WTC11 (cell line): ENCODE results near the gene MN1.

Experiments
- ATF3 ChIP-seq: sonication (generic); formaldehyde crosslinking; conservative IDR thresholded peaks from 2 replicates; pipeline ENCODE4 v1.8.1; 2022; ENCODE audit warnings: mild to moderate bottlenecking, missing genetic modification reagents
- CBFB ChIP-seq: sonication (generic); formaldehyde crosslinking; IDR thresholded peaks from 2 replicates; pipeline ENCODE4 v1.8.1; 2022; ENCODE audit warnings: mild to moderate bottlenecking, low read depth, missing genetic modification reagents
- CTCF ChIP-seq: fragments of 200-600 bp; IDR thresholded peaks from 2 replicates; pipeline ENCODE4 v1.8.0; 2022; ENCODE audit warnings: antibody characterized with exemption
- EMX1 ChIP-seq: fragments of 250-450 bp; sonication (Bioruptor Pico); IDR thresholded peaks from 2 replicates; pipeline ENCODE4 v1.8.0; 2021; ENCODE audit warnings: mild to moderate bottlenecking
- ESRRA ChIP-seq: sonication (generic); formaldehyde crosslinking; IDR thresholded peaks from 2 replicates; pipeline ENCODE4 v1.8.1; 2022; ENCODE audit warnings: mild to moderate bottlenecking, missing genetic modification reagents, borderline replicate concordance
- FOXP4 ChIP-seq: sonication (generic); formaldehyde crosslinking; IDR thresholded peaks from 2 replicates; pipeline ENCODE4 v1.8.0; 2022; ENCODE audit warnings: mild to moderate bottlenecking, missing genetic modification reagents
- MYBL2 ChIP-seq: sonication (generic); formaldehyde crosslinking; IDR thresholded peaks from 2 replicates; pipeline ENCODE4 v1.8.1; 2023; ENCODE audit warnings: mild to moderate bottlenecking, moderate library complexity, missing genetic modification reagents
- PRDM15 ChIP-seq: sonication (generic); formaldehyde crosslinking; IDR thresholded peaks from 2 replicates; pipeline ENCODE4 v1.8.0; 2022; ENCODE audit warnings: missing genetic modification reagents
- SMAD3 ChIP-seq: sonication (generic); formaldehyde crosslinking; IDR thresholded peaks from 2 replicates; pipeline ENCODE4 v1.8.0; 2022; ENCODE audit warnings: missing genetic modification reagents, mild to moderate bottlenecking, borderline replicate concordance
- TCF7 ChIP-seq: sonication (generic); formaldehyde crosslinking; IDR thresholded peaks from 2 replicates; pipeline ENCODE4 v1.8.0; 2022; ENCODE audit warnings: mild to moderate bottlenecking, low read depth, missing genetic modification reagents, moderate library complexity
- TEAD1 ChIP-seq: sonication (generic); formaldehyde crosslinking; IDR thresholded peaks from 2 replicates; pipeline ENCODE4 v1.8.0; 2022; ENCODE audit warnings: mild to moderate bottlenecking, missing genetic modification reagents
- ZBTB21 ChIP-seq: sonication (generic); formaldehyde crosslinking; IDR thresholded peaks from 2 replicates; pipeline ENCODE4 v1.8.1; 2023; ENCODE audit warnings: mild to moderate bottlenecking, missing genetic modification reagents, borderline replicate concordance
- ZNF416 ChIP-seq: fragments of 250-450 bp; sonication (Bioruptor Pico); IDR thresholded peaks from 2 replicates; pipeline ENCODE4 v1.9.0; 2021; ENCODE audit warnings: mild to moderate bottlenecking, inconsistent platforms
- ZNF671 ChIP-seq: fragments of 250-450 bp; sonication (Bioruptor Pico); IDR thresholded peaks from 2 replicates; pipeline ENCODE4 v1.8.0; 2021; ENCODE audit warnings: mild to moderate bottlenecking

- TF ChIP-seq EMX1 (CRISPR knock-in tag): no peak
- no peak for TF ChIP-seq FOXP4 (CRISPR knock-in tag)
- no peak for TF ChIP-seq SMAD3 (CRISPR knock-in tag)
- no peak for TF ChIP-seq TEAD1
- TF ChIP-seq ZNF416 (CRISPR knock-in tag): no peak
- TF ChIP-seq ATF3 (CRISPR knock-in tag): no peak
- TF ChIP-seq CTCF: no peak
- TF ChIP-seq ZNF671 (CRISPR knock-in tag): no peak
- TF ChIP-seq CBFB (CRISPR knock-in tag): no peak
- no peak for TF ChIP-seq PRDM15 (CRISPR knock-in tag)
- TF ChIP-seq ESRRA: no peak
- TF ChIP-seq ZBTB21 (CRISPR knock-in tag): no peak
- no peak for TF ChIP-seq MYBL2 (CRISPR knock-in tag)
- no peak for TF ChIP-seq TCF7 (CRISPR knock-in tag)
Observed at GRCh38 chr22:27794226-27794625, 7.3 kb downstream of the MN1 start.
